ENCODE measurements around the gene PARD3B.

GRCh38 chr2:204678031-204678430 is 132.8 kb downstream of the PARD3B start:
- TF ChIP-seq CTCF (IDR thresholded peaks at IDR 0.05): no peak
- no peak for TF ChIP-seq POLR2A (IDR thresholded peaks at IDR 0.05)

All from prostate gland (tissue), 2 donors.